HG02943 (cell line): ENCODE measurements around the gene RBM47.
"Not testable (repeated sequence)": the region's sequence is repeated elsewhere in the genome, so short reads cannot be mapped to it uniquely, and the experiment has no call there.

ENCODE experiments used
- ATAC-seq: cut with Tn5 transposase; IDR thresholded peaks from one replicate; pipeline ENCODE4 v1.9.1; 2021; ENCODE audit warnings: mild to moderate bottlenecking, low read depth, moderate library complexity; ENCODE audit not compliant: unreplicated experiment

RBM47 gene

GRCh38 chr4:40546506-40546905 is 83.2 kb downstream of the RBM47 start:
- ATAC-seq: no peak

- ATAC-seq: not testable (repeated sequence)
Observed at GRCh38 chr4:40545487-40545886, 84.2 kb downstream of the RBM47 start.

GRCh38 chr4:40544221-40544620 is 85.4 kb downstream of the RBM47 start:
- ATAC-seq: no peak

GRCh38 chr4:40540800-40541199 is 88.9 kb downstream of the RBM47 start:
- no peak for ATAC-seq

- no peak for ATAC-seq
Observed at GRCh38 chr4:40536032-40536431, 93.6 kb downstream of the RBM47 start.

- no peak for ATAC-seq
Observed at GRCh38 chr4:40531636-40532023, 98.0 kb downstream of the RBM47 start.

GRCh38 chr4:40530961-40531635 is 98.6 kb downstream of the RBM47 start:
- no peak for ATAC-seq

GRCh38 chr4:40526741-40527140 is 102.9 kb downstream of the RBM47 start:
- no peak for ATAC-seq

GRCh38 chr4:40525752-40526598 is 103.7 kb downstream of the RBM47 start:
- ATAC-seq: no peak

- no peak for ATAC-seq
Observed at GRCh38 chr4:40524366-40525041, 105.2 kb downstream of the RBM47 start.

GRCh38 chr4:40523581-40523980 is 106.1 kb downstream of the RBM47 start:
- no peak for ATAC-seq

GRCh38 chr4:40521957-40522356 is 107.7 kb downstream of the RBM47 start:
- no peak for ATAC-seq

- ATAC-seq: no peak
Observed at GRCh38 chr4:40520533-40520932, 109.1 kb downstream of the RBM47 start.

GRCh38 chr4:40517081-40517480 is 112.6 kb downstream of the RBM47 start:
- not testable (repeated sequence) for ATAC-seq

- no peak for ATAC-seq
Observed at GRCh38 chr4:40516651-40517050, 113.0 kb downstream of the RBM47 start.

GRCh38 chr4:40515398-40516293 is 114.0 kb downstream of the RBM47 start:
- peak; percentile 86 for ATAC-seq

GRCh38 chr4:40515037-40515397 is 114.6 kb downstream of the RBM47 start:
- ATAC-seq: no peak

- no peak for ATAC-seq
Observed at GRCh38 chr4:40514497-40514951, 115.1 kb downstream of the RBM47 start.

- ATAC-seq: no peak
Observed at GRCh38 chr4:40511036-40511614, 118.5 kb downstream of the RBM47 start.

GRCh38 chr4:40507977-40508376 is 121.7 kb downstream of the RBM47 start:
- ATAC-seq: no peak
